GM19372 (cell line): ENCODE measurements around the gene TTC28.
"Not testable (repeated sequence)": the region's sequence is repeated elsewhere in the genome, so short reads cannot be mapped to it uniquely, and the experiment has no call there.

ENCODE experiments used
- ATAC-seq: cut with Tn5 transposase; IDR thresholded peaks from one replicate; pipeline ENCODE4 v1.9.1; 2021; ENCODE audit warnings: mild to moderate bottlenecking, low read depth, moderate library complexity; ENCODE audit not compliant: unreplicated experiment

TTC28 gene

DNA sequence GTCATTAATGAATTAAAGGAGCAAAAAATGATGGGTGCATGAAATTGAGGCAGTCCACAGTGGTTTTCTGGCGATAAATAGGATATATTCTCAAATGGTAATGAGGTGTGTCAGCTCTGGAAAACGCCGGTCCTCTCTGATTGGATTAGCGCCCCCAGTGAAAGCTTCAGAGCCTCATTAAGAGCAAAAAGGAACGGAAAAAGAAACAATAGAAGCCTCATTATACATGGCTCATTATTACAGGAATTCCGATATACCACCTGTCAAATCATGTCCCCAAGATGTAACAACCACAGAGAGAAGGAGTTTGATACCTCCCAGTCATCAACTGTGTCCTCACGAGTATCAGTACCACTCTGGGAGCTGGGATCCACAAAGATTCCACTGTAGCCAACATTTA is 584.9 kb downstream of the TTC28 start:
- ATAC-seq: no peak

GRCh38 chr22:28093711-28094110 is 585.9 kb downstream of the TTC28 start:
- no peak for ATAC-seq

DNA sequence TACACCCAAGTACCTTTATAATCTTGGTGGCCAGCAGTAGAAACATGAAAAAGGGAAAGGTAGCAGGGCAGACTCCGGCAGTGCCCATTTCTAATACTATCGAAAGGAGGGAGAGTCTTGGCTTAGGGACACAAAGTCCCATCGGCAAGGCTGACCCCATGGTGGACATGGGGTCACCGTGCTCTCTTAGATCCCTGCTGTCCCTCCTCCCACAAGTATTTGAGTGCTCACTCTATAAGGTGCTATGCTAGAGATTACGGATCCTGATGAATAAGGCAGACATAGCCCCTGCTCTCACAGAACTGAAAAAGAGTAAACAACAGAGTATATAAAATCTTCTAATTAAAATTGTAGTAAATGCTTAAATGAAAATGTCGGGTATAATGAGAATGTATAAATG is 588.2 kb downstream of the TTC28 start:
- ATAC-seq: no peak

DNA sequence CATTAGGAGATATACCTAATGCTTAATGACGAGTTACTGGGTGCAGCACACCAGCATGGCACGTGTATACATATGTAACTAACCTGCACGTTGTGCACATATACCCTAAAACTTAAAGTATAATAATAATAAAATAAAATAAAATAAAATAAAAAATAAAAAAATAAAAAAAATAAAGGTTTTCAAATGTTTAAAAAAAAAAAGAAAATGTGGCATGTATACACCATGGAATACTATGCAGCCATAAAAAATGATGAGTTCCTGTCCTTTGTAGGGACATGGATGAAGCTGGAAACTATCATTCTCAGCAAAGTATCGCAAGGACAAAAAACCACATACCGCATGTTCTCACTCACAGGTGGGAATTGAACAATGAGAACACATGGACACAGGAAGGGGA is 590.1 kb downstream of the TTC28 start:
- not testable (repeated sequence) for ATAC-seq

DNA sequence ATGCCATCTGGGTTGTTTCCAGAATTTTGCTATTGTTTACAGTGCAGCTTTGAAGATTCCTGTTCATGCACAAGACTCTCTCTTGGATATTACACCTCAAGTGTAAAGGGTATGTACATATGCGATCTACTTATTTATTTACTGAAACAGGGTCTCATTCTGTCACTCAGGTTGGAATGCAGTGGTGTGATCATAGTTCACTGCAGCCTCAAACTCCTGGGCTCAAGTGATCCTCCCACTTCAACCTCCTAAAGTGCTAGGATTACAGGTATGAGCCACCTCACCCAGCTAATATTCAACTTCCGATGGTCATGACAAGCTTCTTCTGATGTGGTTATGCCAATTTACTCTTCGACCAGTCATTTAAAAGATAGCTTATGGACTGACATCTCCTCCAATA is 602.5 kb downstream of the TTC28 start:
- no peak for ATAC-seq

- no peak for ATAC-seq
Observed at GRCh38 chr22:28075358-28075981, 604.2 kb downstream of the TTC28 start.

DNA sequence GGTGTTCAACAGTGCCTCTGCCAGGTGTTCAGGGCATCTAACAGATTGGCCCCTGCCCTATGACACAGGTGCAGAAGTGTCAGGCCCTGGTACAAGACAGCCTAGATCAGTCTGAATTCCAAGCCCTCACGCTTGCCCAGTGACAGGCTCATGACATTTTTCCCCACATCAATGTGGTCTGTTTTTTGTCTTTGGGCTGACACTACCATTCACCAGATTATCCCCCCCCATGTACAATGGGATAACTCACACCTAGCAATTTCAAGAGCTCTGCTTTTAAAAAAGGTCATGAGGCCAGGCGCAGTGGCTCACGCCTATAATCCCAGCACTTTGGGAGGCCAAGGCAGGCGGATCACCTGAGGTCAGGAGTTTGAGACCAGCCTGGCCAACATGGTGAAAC is 605.1 kb downstream of the TTC28 start:
- no peak for ATAC-seq

GRCh38 chr22:28072066-28072465 is 607.6 kb downstream of the TTC28 start:
- no peak for ATAC-seq

DNA sequence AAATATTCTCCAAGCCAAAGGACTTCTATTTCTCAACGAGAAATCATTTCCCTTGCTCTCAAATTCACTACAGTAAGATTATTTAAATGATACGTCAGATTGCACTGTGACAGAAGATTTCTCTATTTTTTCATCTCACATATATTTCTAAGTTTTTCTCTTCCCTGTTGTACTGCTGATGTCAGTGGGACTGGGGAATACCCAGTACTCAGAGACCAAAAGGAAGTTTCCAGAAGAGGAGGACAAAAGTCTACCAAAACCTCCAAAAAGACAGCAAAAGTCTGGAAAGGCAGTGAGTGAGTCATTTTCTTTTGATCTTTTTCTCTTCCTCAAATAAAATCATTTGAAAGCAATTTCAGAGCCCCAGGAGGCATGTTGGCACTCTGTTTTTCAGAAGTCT is 610.8 kb downstream of the TTC28 start:
- no peak for ATAC-seq

- no peak for ATAC-seq
Observed at GRCh38 chr22:28064920-28065319, 614.7 kb downstream of the TTC28 start.

DNA sequence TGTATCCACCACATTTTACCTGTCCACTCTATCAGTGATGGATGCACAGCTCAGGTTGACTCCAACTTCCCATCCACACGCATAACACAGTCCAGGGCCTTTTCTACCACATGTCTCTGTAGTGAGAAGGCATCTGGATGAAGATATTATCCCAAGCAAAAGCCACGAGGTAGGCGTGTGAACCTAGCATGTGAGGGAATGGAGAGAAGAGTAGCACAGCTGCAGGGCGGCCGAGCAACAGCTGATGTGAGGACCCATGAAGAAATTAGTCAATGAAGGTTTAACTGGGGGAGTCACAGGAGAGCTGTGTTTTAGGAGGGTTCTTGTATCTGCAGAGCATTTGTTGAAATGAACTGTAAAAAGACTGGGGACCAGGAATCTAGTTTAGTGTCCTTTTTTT is 616.0 kb downstream of the TTC28 start:
- ATAC-seq: no peak

DNA sequence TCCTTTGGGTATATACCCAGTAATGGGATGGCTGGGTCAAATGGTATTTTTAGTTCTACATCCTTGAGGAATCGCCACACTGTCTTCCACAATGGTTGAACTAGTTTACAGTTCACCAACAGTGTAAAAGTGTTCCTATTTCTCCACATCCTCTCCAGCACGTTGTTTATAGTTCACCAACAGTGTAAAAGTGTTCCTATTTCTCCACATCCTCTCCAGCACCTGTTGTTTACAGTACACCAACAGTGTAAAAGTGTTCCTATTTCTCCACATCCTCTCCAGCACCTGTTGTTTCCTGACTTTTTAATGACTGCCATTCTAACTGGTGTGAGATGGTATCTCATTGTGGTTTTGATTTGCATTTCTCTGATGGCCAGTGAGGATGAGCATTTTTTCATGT is 619.0 kb downstream of the TTC28 start:
- ATAC-seq: not testable (repeated sequence)

DNA sequence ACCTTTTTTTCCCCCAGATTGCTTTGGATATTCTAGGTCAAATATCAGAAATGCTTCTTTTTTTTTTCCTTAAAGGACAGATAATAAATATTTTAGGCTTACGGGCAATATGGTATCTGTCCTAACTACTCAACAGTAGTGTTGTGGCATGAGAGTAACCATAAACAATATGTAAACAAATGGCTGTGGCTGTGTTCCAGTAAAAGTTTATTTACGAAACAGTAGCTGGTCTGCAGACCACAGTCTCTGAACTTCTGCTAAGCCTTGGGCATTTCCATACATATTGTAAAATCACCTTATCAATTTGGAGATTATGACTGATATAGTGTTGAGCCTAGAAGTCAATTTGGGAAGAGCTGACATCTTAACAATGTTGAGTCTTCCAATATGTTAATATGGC is 621.6 kb downstream of the TTC28 start:
- no peak for ATAC-seq

DNA sequence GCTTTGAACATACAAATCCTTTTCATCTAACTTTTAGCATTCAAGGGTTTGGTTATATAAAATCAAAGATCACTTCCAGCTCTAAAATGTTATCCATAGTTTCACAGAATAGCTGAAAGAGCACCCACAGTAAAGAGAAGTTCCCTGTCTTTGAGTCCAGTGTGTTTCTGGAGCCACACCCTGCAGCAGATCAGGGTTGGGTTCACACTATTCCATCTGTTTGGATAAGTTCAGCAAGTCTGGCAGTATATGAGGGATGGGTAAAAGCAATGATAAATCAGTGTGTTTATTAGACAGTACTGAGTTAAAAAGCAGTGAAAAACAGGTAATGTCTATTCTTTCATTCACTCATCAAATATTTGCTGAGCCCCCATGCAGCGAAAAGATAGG is 624.8 kb downstream of the TTC28 start:
- ATAC-seq: no peak

DNA sequence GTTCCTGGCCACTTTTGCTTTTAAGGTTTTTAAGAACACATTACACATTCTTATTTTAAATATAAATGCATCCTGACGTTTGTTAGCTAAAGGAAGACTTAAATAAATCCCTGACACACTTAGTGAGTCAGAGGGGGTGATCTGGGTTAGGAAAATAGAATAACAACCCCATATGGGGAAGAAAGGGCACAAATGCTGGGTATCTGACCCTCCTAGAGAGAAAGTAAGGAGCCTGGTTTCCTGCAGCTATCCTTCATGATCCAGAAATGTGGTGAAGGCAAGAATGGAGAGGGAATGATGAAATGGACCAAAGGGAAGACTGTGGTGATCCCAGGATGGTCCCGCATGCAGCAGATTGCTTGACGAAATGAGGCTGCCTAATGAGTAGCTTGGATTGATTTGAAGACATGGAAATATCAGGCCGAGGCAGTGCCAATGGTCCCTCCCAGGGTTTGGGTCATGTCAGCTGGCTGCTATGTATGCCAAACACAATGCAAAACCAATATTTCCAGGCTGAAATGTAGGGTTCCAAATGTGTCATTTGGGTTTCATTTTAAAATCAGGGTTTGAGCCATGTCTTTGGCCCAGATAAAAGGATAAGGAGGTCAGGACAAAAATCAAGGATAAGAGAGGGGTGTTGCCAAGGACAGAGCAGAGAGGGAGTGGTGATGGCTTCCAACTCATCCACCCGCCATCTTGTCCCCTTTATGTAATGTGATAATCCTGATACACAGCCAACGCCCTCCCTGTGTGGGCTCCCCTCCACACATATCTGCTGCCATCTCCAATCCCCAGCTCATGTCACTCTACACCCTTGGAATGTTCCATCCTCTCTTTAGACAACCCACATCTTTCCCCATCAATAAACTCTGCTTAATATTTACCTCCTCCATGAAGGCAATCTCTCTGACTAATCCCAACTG is 625.5 kb downstream of the TTC28 start:
- ATAC-seq: no peak

GRCh38 chr22:28052825-28053269 is 626.8 kb downstream of the TTC28 start:
- no peak for ATAC-seq

DNA sequence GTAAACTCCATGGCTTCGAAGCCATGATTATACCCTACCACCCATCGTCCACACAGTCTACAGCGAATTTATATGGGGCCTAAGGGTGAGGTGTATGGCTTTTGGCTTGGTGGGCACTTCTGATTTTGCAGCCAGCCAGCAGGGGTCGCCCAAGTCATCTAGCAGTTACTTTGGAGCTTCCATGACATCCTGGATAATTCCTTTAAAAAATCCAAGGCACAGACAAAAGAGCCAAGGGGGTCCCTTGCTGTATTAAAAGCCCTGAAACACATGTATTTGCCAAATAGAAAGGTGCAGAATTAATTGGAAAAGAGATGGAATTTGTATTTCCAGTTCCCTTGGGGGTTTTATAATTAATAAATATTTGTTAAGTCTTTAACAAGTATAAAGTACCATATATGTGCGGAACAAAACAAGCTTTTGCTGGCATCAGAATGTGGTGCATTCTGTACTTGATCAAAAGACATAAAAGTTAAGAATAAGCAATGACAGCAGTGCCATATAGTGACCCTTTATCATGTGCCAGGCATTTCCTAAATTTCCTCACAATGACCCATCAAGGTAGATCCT is 627.8 kb downstream of the TTC28 start:
- no peak for ATAC-seq

DNA sequence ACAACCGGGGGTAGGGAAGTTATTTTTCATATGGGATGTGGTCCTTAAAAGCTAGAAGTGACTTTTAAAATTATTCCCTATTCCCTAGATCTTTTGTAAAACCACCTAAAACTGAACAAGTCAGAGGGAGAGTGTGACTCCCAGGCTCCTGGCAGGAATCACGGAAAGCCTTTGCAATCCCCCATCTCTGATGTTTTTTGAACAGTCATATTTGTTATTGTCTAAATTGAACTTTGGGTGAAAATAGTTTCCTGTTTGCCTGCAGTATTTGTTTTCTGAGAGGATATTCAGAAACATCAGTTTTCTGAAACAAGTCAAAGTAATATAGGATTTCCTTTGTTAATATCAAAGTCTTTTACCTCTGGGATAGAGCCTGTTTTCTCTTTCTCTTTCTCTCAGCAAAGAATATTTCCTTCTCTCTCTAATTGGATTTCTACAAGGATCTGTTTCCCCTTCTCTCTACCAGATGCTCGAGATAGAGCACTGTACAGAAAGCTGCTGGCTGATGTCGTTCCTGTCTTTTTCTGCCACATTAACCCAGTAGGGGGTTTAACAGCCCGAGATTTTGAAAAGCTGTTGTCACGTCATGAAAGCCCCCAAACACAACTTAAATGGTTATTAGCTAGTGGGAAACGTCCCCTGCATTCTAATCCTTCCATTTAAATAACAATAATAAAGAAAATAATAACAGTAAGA is 628.4 kb downstream of the TTC28 start:
- no peak for ATAC-seq

DNA sequence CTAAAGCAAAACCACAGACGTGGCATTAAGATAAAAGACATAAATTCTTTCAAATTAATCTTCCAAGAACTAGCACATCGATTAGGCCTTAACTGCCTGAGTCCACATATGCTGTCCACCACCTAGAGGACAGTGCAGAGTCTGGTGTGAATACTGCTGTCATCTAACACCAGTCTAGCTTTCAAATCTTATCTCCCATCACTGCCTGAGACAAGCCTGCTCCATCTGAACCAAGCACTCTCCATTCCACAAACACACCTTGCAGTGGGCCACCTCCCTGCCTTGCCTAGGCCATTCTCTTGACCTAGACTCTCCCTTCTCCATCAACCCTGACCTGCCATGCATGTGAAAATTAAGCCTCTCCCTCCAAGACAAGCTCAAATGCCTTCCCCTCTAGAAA is 631.1 kb downstream of the TTC28 start:
- no peak for ATAC-seq

DNA sequence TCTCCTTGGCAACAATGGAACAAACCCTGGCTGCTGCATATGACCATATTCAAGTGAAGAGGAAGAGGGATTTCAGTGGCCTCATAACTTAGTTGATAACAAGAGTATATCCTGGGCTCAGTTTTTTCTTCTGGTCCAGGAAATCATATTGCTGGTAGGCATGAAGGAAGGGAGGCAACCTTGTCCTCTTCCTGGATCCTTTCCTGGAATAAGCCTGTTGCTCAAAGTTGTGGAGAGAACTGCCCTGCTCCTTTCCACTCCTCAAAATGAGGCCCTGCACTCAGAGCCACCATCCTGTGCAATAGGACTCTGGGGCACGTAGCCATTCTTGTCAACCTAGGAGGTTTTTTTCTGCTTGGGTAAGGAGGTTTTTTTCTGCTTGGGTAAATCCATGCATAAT is 631.9 kb downstream of the TTC28 start:
- no peak for ATAC-seq

DNA sequence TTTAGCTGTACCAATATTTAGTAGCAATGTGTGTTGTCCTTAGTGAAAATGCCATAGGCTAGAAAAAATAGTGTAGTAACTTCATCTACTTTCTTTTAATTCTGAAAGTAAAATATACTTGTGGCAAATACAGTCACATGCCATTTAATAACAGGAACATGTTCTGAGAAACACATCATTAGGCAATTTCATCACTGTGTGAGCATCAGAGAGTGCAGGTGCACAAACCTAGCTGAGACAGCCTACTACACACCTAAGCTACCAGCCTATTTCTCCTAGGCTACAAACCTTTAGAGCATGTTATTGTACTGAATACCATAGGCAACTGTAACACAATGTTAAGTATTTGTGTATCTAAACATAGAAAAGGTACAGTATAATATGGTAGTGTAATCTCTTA is 633.5 kb downstream of the TTC28 start:
- ATAC-seq: no peak
